Measurements from ENCODE around the gene MPC1. TPM values are rescaled to one million over a fixed set of nuclear protein-coding genes. Genes with fewer than 3 reads are reported as not detected.

The MPC1 gene
- polyA plus RNA-seq, 4 donors = 25.9 to 213 (median 115) TPM

DNA sequence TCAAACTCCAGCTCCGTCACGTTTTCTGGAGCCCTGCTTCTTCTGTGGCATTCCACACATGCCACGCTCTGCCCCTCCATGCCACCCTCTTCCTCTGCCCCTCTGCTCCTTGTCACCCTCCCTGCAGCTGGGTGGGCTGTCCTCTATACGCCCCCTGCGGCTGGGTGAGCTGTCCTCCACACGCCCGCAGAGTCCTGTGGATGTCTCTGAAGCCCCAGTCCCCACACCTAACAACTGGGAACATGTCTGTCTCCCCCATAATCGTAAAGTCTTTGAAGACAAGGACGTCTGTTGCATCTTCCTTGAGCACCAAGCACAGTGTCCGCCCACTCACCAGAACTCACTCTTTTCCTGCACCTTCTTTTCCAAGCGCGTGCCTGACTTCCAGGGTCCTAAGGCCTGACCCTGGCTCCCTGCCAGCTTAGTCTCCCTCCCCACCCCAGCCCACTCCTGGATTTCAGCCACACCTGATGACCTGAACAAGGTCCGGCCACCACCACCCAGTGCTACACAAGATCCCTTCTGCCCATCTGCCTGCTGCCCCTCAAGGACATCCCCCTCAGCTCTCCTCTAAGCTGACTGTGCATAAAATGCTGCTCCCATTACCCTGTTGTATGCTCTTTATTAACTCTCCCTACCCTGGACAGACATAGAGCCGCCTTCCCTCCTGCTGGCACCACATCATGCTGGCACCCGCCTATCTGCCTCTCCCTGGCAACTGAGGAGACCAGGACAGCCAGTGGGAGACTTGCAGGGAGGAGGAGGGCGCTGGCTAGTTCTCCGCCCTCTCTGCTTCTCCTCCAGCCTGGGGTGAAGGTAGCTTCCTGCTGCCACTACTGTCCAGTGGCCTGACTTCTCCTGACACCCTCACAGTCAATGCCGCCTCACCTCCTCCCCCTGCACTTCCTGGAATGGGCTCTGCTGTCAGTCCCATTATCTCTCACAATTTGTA is 63.8 kb downstream of the MPC1 start:
- H3K36me3 ChIP-seq (ENCODE audit: control insufficient read depth in 3 of 3, insufficient read depth in 2 of 3, low read depth in 1 of 3, low read length in 3 of 3) = peaks cover 0 to 31% (median 0%) of the 10 kb centered on the region in 3 donors
- no peak overlapping the region for H3K27ac ChIP-seq (ENCODE audit: low read depth in 1 of 3, low read length in 2 of 3)
- no peak for DNase-seq
- H3K4me1 ChIP-seq (ENCODE audit: control insufficient read depth in 3 of 3, insufficient read depth in 2 of 3, low read depth in 1 of 3, low read length in 2 of 3) = peaks cover 0 to 4% (median 0%) of the 10 kb centered on the region in 3 donors
- WGBS, 3 donors = 83 to 88% (median 86%) methylated on average over 18 of the region's 18 CpGs
- H3K4me3 ChIP-seq (ENCODE audit: low read depth in 1 of 3, low read length in 3 of 3) = no peak overlapping the region
- no peaks in the 10 kb centered on the region for H3K9me3 ChIP-seq (ENCODE audit: control insufficient read depth in 2 of 2, insufficient read depth in 1 of 2, low read depth in 1 of 2, low read length in 1 of 2)
- FAIRE-seq = no peak
- no peaks in the 10 kb centered on the region for H3K27me3 ChIP-seq (ENCODE audit: control insufficient read depth in 3 of 3, insufficient read depth in 3 of 3, low read length in 3 of 3)

DNA sequence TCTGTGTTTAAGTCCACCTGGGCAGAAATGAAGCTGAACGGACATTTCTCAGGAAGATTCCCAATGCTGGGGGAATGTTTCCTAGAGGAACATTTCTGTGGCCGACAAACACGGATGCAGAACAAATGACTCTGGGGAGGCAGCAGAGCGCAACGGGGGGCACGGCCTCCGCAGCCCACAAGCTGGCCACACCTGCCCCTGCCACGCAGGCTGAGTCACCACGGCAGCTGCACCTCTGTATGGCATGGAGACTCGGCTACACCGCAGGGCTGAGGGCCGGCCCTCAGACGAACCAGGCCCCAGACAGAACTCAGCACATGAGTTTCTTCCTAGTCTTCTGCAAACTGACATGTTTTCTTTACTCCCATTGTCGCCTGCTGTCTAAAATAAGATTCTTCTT is 64.5 kb downstream of the MPC1 start:
- FAIRE-seq = no peak
- Histone ChIP-seq H3K9me3 (ENCODE audit: control insufficient read depth in 2 of 2, insufficient read depth in 1 of 2, low read depth in 1 of 2, low read length in 1 of 2) (no peaks in the 10 kb centered on the region), H3K4me1 (ENCODE audit: control insufficient read depth in 3 of 3, insufficient read depth in 2 of 3, low read depth in 1 of 3, low read length in 2 of 3) (peaks cover 0 to 9% (median 0%) of the 10 kb centered on the region in 3 donors), H3K36me3 (ENCODE audit: control insufficient read depth in 3 of 3, insufficient read depth in 2 of 3, low read depth in 1 of 3, low read length in 3 of 3) (peaks cover 0 to 29% (median 0%) of the 10 kb centered on the region in 3 donors), H3K4me3 (ENCODE audit: low read depth in 1 of 3, low read length in 3 of 3) (no peak overlapping the region), H3K27ac (ENCODE audit: low read depth in 1 of 3, low read length in 2 of 3) (no peak overlapping the region), H3K27me3 (ENCODE audit: control insufficient read depth in 3 of 3, insufficient read depth in 3 of 3, low read length in 3 of 3) (no peaks in the 10 kb centered on the region)
- no peak for DNase-seq
- 77 to 84% (median 79%) methylated on average over 14 of the region's 14 CpGs for WGBS, 3 donors

DNA sequence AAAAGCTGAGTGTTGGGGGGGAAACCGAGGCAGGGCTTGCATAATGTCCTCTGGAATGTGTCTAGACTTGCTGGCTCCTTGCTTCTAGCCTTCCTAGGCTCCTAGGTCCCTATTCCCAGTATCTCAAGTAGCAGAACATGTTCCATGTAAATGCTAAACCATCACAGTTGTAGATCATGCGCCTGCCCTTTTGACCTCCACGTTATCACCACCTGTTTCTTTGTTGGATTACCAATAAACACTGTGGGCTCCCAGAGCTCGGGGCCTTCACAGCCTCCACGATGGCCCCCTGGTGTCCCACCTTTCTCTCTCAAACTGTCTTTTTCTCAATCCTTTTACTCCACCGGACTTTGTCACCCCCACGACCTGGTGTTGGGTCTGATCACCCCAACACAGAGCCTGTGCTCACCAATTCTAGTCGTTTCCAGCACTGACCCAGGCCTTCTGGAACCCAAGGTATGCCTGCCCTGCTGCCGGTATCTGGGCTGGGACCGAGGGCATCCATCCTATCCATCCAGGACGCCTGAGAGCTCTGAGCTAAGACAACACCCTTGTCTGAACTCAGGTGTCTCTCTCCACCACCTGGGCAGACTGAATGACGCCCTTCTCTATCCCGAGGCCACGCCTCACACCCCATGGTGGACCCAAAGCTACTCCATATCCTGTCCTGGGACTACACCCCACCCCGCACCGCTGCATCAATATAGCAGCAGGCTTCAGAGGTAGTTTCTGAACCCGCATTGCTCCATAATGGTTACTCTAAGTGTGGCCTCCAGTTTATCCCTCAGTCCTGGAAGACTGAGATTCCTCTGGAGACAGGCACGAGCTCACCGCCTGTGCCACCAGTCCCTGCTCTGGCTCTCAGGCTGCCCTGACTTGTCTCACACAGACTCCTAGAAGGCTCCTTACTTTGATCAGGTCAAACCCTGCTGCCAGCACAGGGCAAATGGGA is 65.2 kb downstream of the MPC1 start:
- 70 to 83% (median 75%) methylated on average over 19 of the region's 19 CpGs for WGBS, 3 donors
- Histone ChIP-seq H3K27ac (ENCODE audit: low read depth in 1 of 3, low read length in 2 of 3) (no peak overlapping the region), H3K36me3 (ENCODE audit: control insufficient read depth in 3 of 3, insufficient read depth in 2 of 3, low read depth in 1 of 3, low read length in 3 of 3) (peaks cover 0 to 29% (median 0%) of the 10 kb centered on the region in 3 donors), H3K27me3 (ENCODE audit: control insufficient read depth in 3 of 3, insufficient read depth in 3 of 3, low read length in 3 of 3) (no peaks in the 10 kb centered on the region), H3K4me3 (ENCODE audit: low read depth in 1 of 3, low read length in 3 of 3) (no peak overlapping the region), H3K4me1 (ENCODE audit: control insufficient read depth in 3 of 3, insufficient read depth in 2 of 3, low read depth in 1 of 3, low read length in 2 of 3) (peaks cover 0 to 9% (median 0%) of the 10 kb centered on the region in 3 donors), H3K9me3 (ENCODE audit: control insufficient read depth in 2 of 2, insufficient read depth in 1 of 2, low read depth in 1 of 2, low read length in 1 of 2) (no peaks in the 10 kb centered on the region)
- FAIRE-seq (no peak), DNase-seq (no peak)

DNA sequence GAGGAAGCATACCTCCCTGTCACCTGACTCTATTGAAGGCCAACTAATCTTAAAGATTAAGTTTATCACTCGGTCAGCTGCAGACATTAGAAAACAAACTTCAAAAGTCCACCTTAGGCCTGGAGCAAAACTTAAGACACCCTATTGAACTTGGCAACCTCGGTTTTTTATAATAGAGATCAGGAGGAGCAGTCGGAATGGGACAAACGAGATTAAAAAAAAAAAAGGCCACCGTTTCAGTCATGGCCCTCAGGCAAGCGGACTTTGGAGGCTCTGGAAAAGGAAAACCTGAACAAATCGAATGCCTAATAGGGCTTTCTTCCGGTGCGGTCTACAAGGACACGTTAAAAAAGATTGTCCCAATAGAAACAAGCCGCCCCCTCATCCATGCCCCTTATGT is 67.3 kb downstream of the MPC1 start:
- Histone ChIP-seq H3K27me3 (ENCODE audit: control insufficient read depth in 3 of 3, insufficient read depth in 3 of 3, low read length in 3 of 3) (no peaks in the 10 kb centered on the region), H3K9me3 (ENCODE audit: control insufficient read depth in 2 of 2, insufficient read depth in 1 of 2, low read depth in 1 of 2, low read length in 1 of 2) (no peaks in the 10 kb centered on the region), H3K36me3 (ENCODE audit: control insufficient read depth in 3 of 3, insufficient read depth in 2 of 3, low read depth in 1 of 3, low read length in 3 of 3) (peaks cover 0 to 15% (median 0%) of the 10 kb centered on the region in 3 donors), H3K4me3 (ENCODE audit: low read depth in 1 of 3, low read length in 3 of 3) (no peak overlapping the region), H3K27ac (ENCODE audit: low read depth in 1 of 3, low read length in 2 of 3) (peak overlapping the region in 2 of 3 donors; percentile 55 to 75), H3K4me1 (ENCODE audit: control insufficient read depth in 3 of 3, insufficient read depth in 2 of 3, low read depth in 1 of 3, low read length in 2 of 3) (peaks cover 0 to 9% (median 0%) of the 10 kb centered on the region in 3 donors)
- FAIRE-seq = no peak
- 21 to 66% (median 43%) methylated on average over 11 of the region's 11 CpGs for WGBS, 3 donors
- DNase-seq = peak; percentile 63 to 77

Other genes starting within 250 kb of the MPC1 start
- not detected for gene TBXT, start 215.1 kb downstream of the MPC1 start, polyA plus RNA-seq
- gene PRR18, start 74.5 kb downstream of the MPC1 start, polyA plus RNA-seq = under 1 TPM in 3 of 4 donors, not detected in 1; 0.43 to 0.68 (median 0.45) TPM
- gene SFT2D1, start 40.4 kb downstream of the MPC1 start, polyA plus RNA-seq = 100 to 1,000 TPM in 1 of 4 donors, 10 to 100 TPM in 3; 32.4 to 113 (median 64.2) TPM
- under 1 TPM in 2 of 4 donors, not detected in 2; 0.16 to 0.24 TPM for gene RAMACL, start 203.7 kb upstream of the MPC1 start, polyA plus RNA-seq
- 10 to 100 TPM in 1 of 4 donors, 1 to 10 TPM in 3; 3.1 to 21.9 (median 7.3) TPM for gene RPS6KA2, start 244.3 kb upstream of the MPC1 start, polyA plus RNA-seq

Data from small intestine (tissue), 7 donors.